IPS-18a (cell line): Measurements from ENCODE around the gene PCBP3.

Experiments used
- H3K27ac ChIP-seq: one replicate; pipeline ENCODE4 v1.5.1; 2013; ENCODE audit warnings: low read length
- H3K27me3 ChIP-seq: one replicate; pipeline ENCODE4 v1.6.1; 2013; ENCODE audit warnings: mild to moderate bottlenecking, low read length; ENCODE audit not compliant: control insufficient read depth, insufficient read depth
- H3K36me3 ChIP-seq: one replicate; pipeline ENCODE4 v1.6.1; 2013; ENCODE audit warnings: low read depth, low read length; ENCODE audit not compliant: control insufficient read depth
- H3K4me1 ChIP-seq: one replicate; pipeline ENCODE4 v1.6.1; 2013; ENCODE audit warnings: low read depth, low read length; ENCODE audit not compliant: control insufficient read depth
- H3K4me3 ChIP-seq: one replicate; pipeline ENCODE4 v1.5.1; 2013; ENCODE audit warnings: low read length
- H3K9ac ChIP-seq: one replicate; pipeline ENCODE4 v1.6.1; 2013; ENCODE audit warnings: mild to moderate bottlenecking, low read length, moderate library complexity
- H3K9me3 ChIP-seq: one replicate; pipeline ENCODE4 v1.6.1; 2013; ENCODE audit warnings: low read depth, low read length; ENCODE audit not compliant: control insufficient read depth

PCBP3 gene

DNA sequence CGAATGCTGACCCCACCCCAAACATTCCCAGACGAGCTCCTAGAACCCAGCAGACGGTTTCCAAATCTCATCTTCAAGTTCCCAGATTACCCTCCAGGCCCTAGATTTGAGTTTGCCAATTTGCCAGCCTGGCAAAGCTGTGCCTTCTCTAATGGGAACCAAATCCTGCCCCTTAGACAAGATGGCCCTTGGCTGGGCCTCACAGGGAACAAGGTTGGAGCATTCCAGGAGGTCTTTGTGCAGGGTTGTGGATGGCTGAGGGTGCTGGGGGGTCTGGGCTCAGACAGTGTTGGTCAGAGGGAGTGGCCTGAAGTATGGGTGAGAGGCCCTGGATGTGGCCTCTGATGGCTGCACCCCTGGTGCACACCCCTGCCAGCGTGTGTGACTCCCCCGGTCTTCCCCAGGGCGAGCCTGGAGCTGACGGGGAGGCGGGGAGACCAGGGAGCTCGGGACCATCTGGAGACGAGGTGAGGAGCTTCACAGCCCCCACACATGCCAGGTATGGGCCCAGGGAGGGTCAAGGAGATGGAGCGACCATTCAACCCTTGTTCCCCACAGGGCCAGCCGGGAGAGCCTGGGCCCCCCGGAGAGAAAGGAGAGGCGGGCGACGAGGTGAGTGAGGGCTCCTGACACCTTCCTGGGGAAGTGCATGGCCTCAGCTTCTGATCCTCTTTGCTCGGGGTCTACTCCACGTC, 348.2 kb downstream of the PCBP3 start:
- Histone ChIP-seq H3K36me3 (peaks cover 6% of the 10 kb centered on the region), H3K27ac (no peak overlapping the region), H3K4me1 (no peaks in the 10 kb centered on the region)

More for the DNA sequence above, 348.2 kb downstream of the PCBP3 start:
- no peak overlapping the region for H3K4me3 ChIP-seq
- H3K27me3 ChIP-seq: no peaks in the 10 kb centered on the region
- no peak overlapping the region for H3K9ac ChIP-seq
- H3K9me3 ChIP-seq: no peaks in the 10 kb centered on the region
